NCI-H2171 treated with DMSO at 0.1 percent for 48 hours (cell line): ENCODE data around the gene GABRD.

ENCODE experiments used
- DNase-seq: peaks from one replicate; lab custom pipeline; 2025; lab: John Stamatoyannopoulos, UW

Gene GABRD

GRCh38 chr1:2039251-2039650 is 20.1 kb downstream of the GABRD start:
- no peak for DNase-seq

GRCh38 chr1:2041305-2041704 is 22.2 kb downstream of the GABRD start:
- DNase-seq, result no peak

DNA sequence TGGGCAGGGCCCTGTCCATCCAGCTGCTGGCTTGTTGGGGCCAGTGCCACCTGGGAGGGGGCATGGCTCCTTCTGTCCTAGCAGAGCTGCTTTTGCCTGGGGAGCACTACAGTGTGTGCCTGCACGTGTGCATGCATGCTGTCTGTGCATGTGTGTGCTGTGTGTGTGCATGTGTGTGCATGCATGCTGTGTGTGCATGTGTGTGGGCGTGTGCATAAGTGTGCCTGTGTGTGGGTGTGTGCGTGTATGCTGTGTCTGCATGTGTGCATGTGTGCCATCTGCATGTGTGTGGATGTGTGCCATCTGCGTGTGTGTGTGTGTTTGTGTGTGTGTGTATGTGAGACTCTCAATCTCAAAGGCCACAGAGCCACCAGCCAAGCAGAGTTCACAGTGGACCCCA is 22.7 kb downstream of the GABRD start:
- DNase-seq, result no peak

DNA sequence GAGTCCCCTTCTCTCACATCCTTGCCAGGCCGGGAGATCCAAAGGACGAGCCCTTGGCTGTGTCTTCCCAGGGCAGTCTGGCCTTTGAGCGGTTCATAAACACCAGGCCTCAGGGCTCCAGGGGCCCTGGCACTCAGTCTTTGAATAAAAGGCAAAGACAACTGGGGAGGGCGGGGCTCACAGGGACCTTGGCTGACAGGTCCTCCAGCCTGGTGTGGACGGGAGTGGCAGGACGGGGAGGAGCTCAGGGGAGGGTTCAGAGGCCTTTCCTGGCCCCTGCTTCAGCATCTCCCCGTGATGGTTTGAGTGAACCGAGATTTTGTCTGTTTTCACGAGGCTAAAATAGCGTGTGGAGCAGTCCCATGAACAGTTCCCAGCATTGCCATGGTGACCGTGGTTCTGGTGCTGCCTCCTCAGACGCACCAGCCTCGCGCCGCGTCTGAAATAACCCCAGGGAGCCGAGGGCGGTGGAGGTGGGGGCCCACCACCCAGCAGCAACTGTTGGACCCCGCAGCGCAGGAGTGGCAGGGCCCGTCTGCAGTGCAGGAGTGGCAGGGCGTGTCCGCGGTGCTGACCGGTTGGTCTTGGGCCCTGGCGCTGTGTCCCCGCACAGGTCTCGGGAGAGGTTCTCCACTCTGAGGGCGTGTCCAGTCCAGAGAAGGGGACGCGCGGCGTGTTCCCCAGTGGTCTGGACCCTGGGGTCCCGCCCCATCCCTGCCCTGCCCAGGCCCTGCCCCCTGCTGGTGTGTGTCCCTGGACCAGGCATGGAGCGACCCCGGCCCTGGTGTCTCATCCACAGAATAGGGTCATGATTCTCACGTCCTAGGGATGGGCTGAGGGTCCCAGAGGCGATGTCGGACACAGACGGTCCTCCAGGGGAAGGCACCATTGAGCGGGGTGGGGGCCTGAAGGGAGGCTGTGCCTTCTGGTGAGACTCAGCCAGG is 24.0 kb downstream of the GABRD start:
- DNase-seq, result no peak

DNA sequence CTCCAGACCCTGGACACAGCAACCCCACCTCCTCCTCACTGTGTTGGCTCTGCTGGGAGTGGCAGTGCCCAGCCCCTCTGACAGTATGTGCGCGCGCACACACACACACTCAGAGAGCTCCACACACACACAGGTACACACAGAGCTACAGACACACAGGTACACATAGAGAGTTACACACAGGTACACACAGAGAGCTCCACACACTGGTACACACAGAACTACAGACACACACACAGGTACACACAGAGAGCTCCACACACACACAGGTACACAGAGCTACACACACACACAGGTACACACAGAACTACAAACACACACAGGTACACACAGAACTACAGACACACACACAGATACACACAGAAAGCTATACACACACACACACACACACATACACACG is 24.7 kb downstream of the GABRD start:
- DNase-seq, result peak; percentile 3

DNA sequence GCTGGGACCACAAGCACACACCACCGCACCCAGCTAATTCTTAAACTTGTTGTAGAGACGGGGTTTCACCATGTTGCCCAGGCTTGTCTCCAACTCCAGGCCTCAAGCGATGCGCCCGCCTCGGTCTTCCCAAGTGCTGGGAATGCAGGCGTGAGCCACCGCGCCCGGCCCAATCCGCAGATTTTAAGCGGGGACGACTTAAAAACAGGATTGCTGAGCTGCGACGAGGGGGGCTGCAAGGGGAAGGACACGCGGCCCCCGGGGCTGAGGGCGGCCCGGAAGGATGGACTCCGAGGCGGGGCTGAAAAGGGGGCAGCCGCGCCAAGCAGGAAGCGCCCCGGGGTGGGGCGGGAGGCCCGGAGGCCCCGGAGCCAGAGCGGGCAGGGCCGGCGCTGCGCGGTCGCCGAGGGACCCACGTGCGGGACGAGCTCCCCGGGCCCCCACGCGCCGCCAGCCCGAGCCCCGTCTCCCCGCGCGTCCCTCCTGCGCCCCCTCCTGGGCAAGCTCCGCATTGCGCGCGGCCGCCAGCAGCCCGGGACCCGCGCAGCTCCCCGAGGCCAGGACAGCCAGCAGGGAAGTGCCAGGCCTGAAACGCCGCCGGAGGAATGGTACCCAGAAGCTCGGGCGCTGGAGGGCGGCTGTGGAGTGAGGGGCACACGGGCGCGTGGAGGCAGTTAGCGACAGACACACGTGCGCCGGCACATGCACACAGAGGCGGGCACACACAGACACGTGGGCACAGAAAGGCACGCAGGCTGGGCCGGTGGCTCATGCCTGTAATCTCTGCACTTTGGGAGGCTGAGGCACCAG is 25.6 kb downstream of the GABRD start:
- peak; percentile 44 for DNase-seq

DNA sequence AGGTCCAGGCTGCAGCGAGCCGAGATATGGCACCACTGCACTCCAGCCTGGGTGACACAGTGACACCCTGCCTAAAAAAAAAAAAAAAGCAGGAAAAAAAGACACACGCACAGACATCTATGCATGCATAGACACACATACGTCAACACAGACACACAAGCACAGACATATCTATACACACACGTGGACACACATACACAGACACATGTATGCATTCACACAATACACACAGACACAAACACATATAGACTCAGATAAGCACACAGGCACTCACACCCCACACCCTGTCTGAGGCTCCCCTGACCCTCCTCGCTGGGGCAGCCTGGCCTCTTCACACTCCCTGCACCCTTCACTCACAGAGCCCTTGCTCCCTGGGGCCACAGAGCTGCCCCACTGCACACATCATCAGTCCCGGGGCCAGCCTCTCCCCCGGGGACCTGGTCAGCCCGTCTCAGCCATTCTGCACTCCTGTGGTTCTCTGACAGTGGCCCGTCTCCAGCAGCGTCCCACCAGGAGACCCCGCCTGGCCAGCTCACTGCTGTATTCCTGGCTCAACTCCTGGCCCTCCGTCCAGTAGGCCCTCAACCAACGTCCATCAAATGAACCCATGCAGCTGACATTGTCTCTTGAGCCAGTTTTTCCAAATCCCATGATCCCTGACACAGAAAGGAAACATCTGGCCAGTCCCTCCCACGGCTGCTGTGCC is 26.5 kb downstream of the GABRD start:
- no peak for DNase-seq

- DNase-seq, result peak; percentile 1
These were observed 27.2 kb downstream of the GABRD start for GRCh38 chr1:2046174-2046917.

GRCh38 chr1:2046953-2047748 is 28.0 kb downstream of the GABRD start:
- DNase-seq, result no peak

DNA sequence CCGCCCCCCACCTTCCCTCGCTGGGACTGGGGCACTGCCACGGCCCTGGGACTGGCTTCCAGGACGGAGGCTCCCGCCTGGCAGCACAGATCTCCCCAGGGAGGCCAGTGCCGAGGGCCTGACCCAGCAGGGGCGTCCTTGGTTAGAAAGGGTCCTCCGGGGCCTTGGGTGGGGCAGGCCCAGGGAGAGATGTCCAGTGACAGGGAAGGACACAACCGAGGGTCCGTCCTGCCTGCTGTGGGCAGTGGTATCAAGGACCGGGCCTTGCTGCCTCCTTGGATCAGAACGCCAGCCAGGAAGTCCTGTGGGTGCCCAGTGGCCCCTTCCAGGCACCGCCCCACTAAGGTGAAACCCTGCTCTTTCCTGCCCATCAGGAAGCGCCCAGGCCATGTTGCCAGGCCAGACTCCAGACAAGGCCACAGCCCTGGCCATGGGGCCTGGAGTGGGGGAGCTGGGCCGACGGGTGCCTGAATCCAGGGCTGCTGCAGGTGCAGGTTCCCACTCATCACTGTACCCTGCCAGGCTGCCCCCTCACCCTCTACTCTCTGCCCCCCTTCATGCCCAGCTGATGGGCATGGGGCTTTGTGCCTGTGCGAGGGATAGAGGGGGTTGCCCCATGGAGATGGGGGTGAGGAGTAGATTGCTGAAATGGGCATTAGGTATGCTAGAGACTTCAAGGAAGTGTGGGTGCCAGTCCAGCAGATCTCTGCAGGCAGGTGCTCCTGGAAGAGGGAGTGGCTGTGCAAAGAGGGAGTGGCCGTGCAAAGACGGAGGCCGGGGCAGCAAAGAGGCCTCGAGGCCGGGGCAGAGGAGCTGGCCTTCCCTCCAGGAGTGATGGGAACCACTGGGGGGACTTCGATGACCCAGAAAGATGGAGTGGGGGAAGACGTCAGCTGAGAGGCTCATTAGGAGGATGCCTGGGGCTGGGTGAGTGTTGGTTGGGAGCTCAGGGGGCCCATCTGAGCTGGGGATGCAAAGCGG is 28.9 kb downstream of the GABRD start:
- no peak for DNase-seq

DNA sequence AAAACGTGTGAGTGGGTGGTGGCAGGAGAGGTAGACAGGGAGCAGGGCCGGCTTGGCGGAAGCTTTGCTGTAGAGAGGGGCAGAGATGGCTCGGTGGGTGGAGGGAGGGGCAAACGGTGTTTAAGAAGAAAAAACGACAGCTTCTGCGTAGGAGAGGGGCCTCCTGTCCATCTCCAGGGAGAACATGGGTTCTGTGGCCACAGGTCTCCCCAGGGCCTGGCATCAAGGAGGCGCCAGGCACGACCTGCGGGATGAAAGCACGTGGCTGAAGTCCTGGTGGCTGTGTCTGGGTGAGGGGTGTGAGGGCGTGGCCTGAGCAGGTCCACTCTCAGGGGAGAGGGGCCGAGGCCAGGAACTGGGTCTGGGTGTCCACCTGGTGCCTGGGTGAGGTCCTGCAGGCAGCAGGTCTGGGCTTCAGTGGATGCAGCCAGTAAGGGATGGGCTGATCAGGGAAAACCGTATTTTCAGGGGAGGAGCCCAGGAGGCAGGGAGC is 30.1 kb downstream of the GABRD start:
- DNase-seq, result peak; percentile 10

- DNase-seq, result peak; percentile 85
These were observed 30.7 kb downstream of the GABRD start, which contains the start of gene PRKCZ for GRCh38 chr1:2049718-2050431. PRKCZ (plus strand) TSS chr1:2050411; CDS start chr1:2050631, 220 bp downstream.

- DNase-seq, result peak; percentile 34
These were observed 31.3 kb downstream of the GABRD start for GRCh38 chr1:2050461-2050792.

DNA sequence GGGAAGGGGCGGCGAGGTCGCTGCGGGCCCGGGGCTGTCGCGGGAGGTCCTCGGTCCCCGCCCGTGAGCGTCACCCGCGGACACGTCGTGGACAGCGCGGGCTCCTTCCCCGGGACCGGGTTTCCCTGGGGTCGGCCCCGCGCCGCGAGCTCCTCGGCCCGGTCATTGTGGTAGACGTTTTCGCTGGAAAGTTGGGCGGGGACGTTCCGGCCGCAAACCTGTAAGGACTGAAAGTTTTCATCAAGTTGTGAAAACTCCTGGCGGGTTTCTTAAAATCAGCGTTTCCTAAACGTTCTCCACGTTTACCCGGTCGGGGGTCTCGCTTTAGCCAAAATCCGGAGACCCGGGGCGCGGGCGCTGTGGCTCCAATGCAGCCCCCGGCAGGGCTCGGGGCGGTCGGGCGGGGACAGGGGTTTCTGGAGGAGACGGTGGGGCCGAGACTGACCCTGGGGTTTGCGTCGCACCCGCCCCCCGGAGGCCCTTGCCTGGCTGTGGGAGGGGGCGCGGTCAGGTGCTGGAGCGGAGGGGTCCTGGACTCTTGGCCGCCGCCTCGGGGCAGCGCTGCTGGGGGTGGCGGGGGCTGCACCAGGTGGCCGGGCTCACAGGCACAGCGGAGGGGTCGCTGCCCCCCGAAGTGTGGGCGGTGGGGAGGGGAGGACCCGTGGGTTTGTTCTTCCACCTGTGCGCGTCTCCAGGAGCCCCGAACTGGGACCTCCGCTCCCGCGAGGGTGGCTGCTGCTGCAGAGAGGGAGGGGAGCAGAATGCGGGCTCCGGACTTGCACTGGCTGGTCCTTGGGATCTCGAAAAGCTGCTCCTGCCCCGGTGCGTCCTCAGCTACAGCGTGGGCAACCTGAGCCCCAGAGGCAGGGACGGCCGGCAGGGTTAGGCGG is 31.9 kb downstream of the GABRD start:
- no peak for DNase-seq

GRCh38 chr1:2052054-2052679 is 33.0 kb downstream of the GABRD start:
- no peak for DNase-seq

DNA sequence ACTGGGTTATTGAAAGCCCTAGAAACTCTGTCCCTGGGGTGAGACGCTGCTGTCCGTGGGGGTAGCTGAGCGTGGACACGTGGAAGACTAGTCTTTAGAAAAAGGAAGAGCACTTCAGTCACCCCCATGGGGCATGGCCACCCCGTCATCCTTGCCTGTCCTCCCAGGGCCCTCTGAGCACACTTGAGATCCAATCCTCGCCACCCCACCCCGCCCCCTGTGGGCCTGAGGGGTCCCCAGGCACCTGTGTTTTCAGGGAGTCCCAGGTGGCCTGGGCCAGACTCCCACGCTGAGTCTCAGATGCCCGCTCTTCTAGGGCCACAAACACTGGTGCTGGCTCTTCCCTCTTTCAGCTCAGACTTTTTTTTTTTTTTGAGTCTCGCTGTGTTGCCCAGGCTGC is 33.6 kb downstream of the GABRD start:
- no peak for DNase-seq

DNA sequence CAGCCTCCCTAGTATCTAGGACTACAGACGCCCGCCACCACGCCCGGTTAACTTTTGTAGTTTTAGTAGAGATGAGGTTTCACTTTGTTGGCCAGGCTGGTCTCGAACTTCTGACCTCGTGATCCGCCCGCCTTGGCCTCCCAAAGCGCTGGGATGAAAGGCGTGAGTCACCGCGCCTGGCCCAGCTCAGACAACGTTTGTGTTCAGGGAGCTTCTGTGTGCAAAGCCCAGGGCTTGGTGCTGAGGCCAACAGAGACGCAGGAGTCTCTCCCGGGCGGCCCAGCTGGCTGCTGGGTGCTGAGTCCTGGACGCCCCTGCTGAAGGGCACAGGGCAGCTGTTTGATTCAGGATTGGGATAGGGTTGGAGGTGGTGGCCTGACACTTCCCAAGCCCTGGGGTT is 34.1 kb downstream of the GABRD start:
- no peak for DNase-seq
